Panc1 (cell line): ENCODE results near the gene SSH3. TPM values are rescaled to one million over a fixed set of nuclear protein-coding genes. Genes with fewer than 3 reads are reported as not detected.

ENCODE experiments used
- ATAC-seq: fragments of 200-7000 bp; cut with Tn5 transposase; 2 replicates; pipeline ENCODE4 v1.9.1; 2020; ENCODE audit warnings: mild to moderate bottlenecking, moderate library complexity
- BruUV-seq: library from RNA; stranded (reverse); fragments of 400-500 nt; replicated peaks from 2 replicates; lab custom pipeline; 2021; lab: Mats Ljungman, UMichigan
- CTCF ChIA-PET: fragments of 300-600 bp; sonication (Branson Sonifier 250); formaldehyde crosslinking; loops from one replicate; lab custom pipeline; 2022; ENCODE audit warnings: antibody characterized with exemption; lab: Charles Lee
- POLR2A ChIA-PET: fragments of 300-600 bp; sonication (Branson Sonifier 250); formaldehyde crosslinking; loops from one replicate; lab custom pipeline; 2022; ENCODE audit warnings: antibody characterized with exemption; lab: Charles Lee
- DNase-seq: peaks from one replicate; pipeline ENCODE4 v3.0.0-alpha.2; 2010; ENCODE audit warnings: low read depth, low spot score
- H3K27ac ChIP-seq: 2 replicates; pipeline ENCODE4 v1.5.1; 2011; ENCODE audit warnings: mild to moderate bottlenecking, low read length, inconsistent platforms
- H3K27me3 ChIP-seq: fragments of 200-500 bp; sonication (Bioruptor generic); 2 replicates; pipeline ENCODE4 v1.6.0; 2014; ENCODE audit warnings: low read length, inconsistent platforms; ENCODE audit not compliant: control insufficient read depth, insufficient read depth
- H3K36me3 ChIP-seq: fragments of 200-500 bp; sonication (Bioruptor generic); 2 replicates; pipeline ENCODE4 v1.5.1; 2014; ENCODE audit warnings: inconsistent platforms, mild to moderate bottlenecking, low read length, moderate library complexity; ENCODE audit not compliant: control insufficient read depth, insufficient read depth
- H3K4me1 ChIP-seq: 2 replicates; pipeline ENCODE4 v1.5.1; 2011; ENCODE audit warnings: inconsistent platforms, mild to moderate bottlenecking, low read length, moderate library complexity; ENCODE audit not compliant: control insufficient read depth, insufficient read depth
- H3K4me3 ChIP-seq, 2 experiments: 2 replicates each; pipeline ENCODE4 v1.5.1; 2011 to 2012; ENCODE audit warnings: low read depth in 2 of 2, low read length in 2 of 2, mild to moderate bottlenecking in 2 of 2, inconsistent platforms in 1 of 2, moderate library complexity in 1 of 2
- H3K9me3 ChIP-seq: fragments of 200-500 bp; sonication (Bioruptor generic); 2 replicates; pipeline ENCODE4 v1.5.1; 2014; ENCODE audit warnings: low read depth, mild to moderate bottlenecking, inconsistent platforms, low read length, moderate library complexity; ENCODE audit not compliant: control insufficient read depth, insufficient read depth
- CTCF ChIP-seq: fragments of 450-650 bp; IDR thresholded peaks from 2 replicates; pipeline ENCODE4 v1.5.1; 2017; ENCODE audit warnings: mild to moderate bottlenecking
- REST ChIP-seq, 2 experiments: IDR thresholded peaks; 2 replicates each; pipeline ENCODE4 v1.6.1; 2011 to 2012; ENCODE audit warnings: low read depth in 2 of 2, control low read depth in 1 of 2, low read length in 1 of 2, mild to moderate bottlenecking in 1 of 2, moderate library complexity in 1 of 2; ENCODE audit not compliant: insufficient read depth in 1 of 2
- SIN3A ChIP-seq: IDR thresholded peaks from 2 replicates; pipeline ENCODE4 v1.6.1; 2012; ENCODE audit warnings: low read depth, mild to moderate bottlenecking, low read length, moderate library complexity, borderline replicate concordance; ENCODE audit not compliant: insufficient read depth
- TCF7L2 ChIP-seq: IDR thresholded peaks from 2 replicates; pipeline ENCODE4 v1.6.1; 2011; ENCODE audit warnings: mild to moderate bottlenecking, low read depth, low read length, inconsistent platforms
- in situ Hi-C: cut with HindIII; loops from 2 replicates; pipeline ENCODE4 v1.10.0; 2016; ENCODE audit warnings: low sequenced_read_pairs, low pct_unique_long_range_greater_than_20kb
- intact Hi-C: fragments of 100-400 bp; cut with micrococcal nuclease; formaldehyde crosslinking; loops from one replicate; pipeline ENCODE4 v1.10.0; 2022; ENCODE audit not compliant: unreplicated experiment
- total RNA-seq: library from RNA; stranded (reverse); gene quantifications from one replicate; pipeline ENCODE4 v1.2.1, GENCODE V29; 2021; ENCODE audit not compliant: unreplicated experiment

Gene SSH3
- total RNA-seq, 1 experiment from 2014 or later: 79.8 TPM

- BruUV-seq: no TSS peak
Observed at GRCh38 chr11:67307545-67308001, 4.2 kb downstream of the SSH3 start.

More at GRCh38 chr11:67307545-67308001, 4.2 kb downstream of the SSH3 start:
- Histone ChIP-seq H3K4me3 (no peak overlapping the region), H3K27ac (no peak overlapping the region), H3K4me1 (peaks cover 14% of the 10 kb centered on the region), H3K36me3 (no peaks in the 10 kb centered on the region; the same call in 1 of the 2 replicates), H3K27me3 (no peaks in the 10 kb centered on the region), H3K9me3 (no peaks in the 10 kb centered on the region)
- in situ Hi-C loops (no loop called here), intact Hi-C loops (no loop called here)
- no peak for ATAC-seq
- POLR2A ChIA-PET: no interaction called here
- TF ChIP-seq CTCF (no peak), TCF7L2 (no peak), SIN3A (no peak), REST (IDR thresholded peaks at IDR 0.05; ENCODE audit: insufficient read depth in 1 of 2, low read depth in 2 of 2, low read length in 1 of 2) (no peak)
- CTCF ChIA-PET: interaction anchor here (0.6 to 0.7 kb wide), 2 partner anchors 9 to 254 kb away, joined by 3 to 7 read pairs; no protein-coding TSS in a partner anchor
- DNase-seq: no peak
